ENCODE results near the gene MLKL.

Gene MLKL

DNA sequence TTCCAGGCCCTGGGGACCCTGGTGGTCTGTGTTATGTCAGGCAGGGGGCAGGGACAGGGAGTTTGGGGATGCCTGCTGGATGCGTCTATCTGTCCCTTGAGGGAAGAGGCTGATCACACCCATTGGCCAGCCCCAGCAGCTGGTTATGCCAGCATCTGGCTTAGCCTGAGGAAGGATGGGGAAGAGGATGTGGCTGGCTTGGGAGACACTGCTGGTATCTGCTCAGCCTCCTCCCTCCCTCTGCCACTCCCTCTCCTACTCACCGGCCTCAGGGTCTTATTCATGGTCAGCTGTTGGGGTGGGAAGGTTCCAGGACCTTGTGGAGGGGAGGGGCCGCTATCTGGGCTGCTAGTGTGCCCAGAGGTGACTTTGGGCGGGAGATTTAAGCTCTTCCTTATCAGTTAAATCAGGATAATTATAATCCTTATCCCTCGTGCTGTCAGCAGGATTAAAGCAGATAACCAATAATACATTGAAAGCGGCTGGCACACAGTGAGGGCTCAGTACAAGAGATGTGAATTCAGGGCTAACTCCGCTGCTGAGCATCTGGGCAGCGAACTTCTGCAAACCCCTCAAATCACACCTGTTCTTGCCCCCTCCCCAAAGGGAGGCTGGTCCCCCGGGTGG, 36.0 kb upstream of the MLKL start:
- 0 out of 2 replicates have a peak, but pooled peaks cover 8% of the 10 kb centered on the region for H3K27me3 ChIP-seq (ENCODE audit: insufficient read depth, low read length)
- no peak overlapping the region for H3K27ac ChIP-seq (ENCODE audit: low read depth, low read length, poor library complexity, severe bottlenecking)
- H4K20me1 ChIP-seq (ENCODE audit: insufficient read depth, low read length), result no peaks in the 10 kb centered on the region
- no peak overlapping the region for H3K4me3 ChIP-seq (ENCODE audit: low read depth, low read length, poor library complexity, severe bottlenecking)
- no peaks in the 10 kb centered on the region for H3F3A ChIP-seq (ENCODE audit: insufficient read depth, low read length)
- no peaks in the 10 kb centered on the region for H3K79me2 ChIP-seq (ENCODE audit: insufficient read depth, low read length)
- H2AFZ ChIP-seq (ENCODE audit: low read length), result no peak overlapping the region
- TF ChIP-seq, protein P1, sequence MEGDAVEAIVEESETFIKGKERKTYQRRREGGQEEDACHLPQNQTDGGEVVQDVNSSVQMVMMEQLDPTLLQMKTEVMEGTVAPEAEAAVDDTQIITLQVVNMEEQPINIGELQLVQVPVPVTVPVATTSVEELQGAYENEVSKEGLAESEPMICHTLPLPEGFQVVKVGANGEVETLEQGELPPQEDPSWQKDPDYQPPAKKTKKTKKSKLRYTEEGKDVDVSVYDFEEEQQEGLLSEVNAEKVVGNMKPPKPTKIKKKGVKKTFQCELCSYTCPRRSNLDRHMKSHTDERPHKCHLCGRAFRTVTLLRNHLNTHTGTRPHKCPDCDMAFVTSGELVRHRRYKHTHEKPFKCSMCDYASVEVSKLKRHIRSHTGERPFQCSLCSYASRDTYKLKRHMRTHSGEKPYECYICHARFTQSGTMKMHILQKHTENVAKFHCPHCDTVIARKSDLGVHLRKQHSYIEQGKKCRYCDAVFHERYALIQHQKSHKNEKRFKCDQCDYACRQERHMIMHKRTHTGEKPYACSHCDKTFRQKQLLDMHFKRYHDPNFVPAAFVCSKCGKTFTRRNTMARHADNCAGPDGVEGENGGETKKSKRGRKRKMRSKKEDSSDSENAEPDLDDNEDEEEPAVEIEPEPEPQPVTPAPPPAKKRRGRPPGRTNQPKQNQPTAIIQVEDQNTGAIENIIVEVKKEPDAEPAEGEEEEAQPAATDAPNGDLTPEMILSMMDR (IDR thresholded peaks at IDR 0.05; ENCODE audit: low read length), result no peak
- no peak for TF ChIP-seq EZH2 (IDR thresholded peaks at IDR 0.05; ENCODE audit: borderline replicate concordance, low read length)
- H3K9me3 ChIP-seq (ENCODE audit: low read length), result no peaks in the 10 kb centered on the region
- no peak overlapping the region for H3K9ac ChIP-seq (ENCODE audit: low read length)
- H3K4me2 ChIP-seq (ENCODE audit: low read length), result no peak overlapping the region
- H3K36me3 ChIP-seq (ENCODE audit: insufficient read depth, low read length), result no peaks in the 10 kb centered on the region
- no peaks in the 10 kb centered on the region for H3K9me2 ChIP-seq (ENCODE audit: low read depth, low read length)
- H3K4me1 ChIP-seq (ENCODE audit: insufficient read depth, low read length, severe bottlenecking), result no peaks in the 10 kb centered on the region

DNA sequence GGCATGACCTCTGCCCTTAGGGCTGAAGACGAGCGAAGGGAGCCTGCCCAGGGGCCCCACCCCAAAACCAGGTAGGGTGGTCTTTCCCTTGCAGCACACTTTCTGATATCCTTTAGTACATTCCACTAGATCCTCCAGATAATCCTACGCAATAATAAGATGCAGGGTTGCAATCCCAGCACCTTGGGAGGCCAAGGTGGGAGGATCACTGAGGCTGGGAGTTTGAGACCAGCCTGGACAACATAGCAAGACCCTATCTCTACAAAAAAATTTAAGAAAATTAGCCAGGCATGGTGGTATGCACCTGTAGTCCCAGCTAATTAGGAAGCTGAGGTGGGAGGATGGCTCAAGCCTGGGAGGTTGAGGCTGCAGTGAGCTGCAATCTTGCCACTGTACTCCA, 34.9 kb upstream of the MLKL start:
- TF ChIP-seq, protein P1 (IDR thresholded peaks at IDR 0.05; ENCODE audit: low read length), result no peak
- no peak for TF ChIP-seq EZH2 (IDR thresholded peaks at IDR 0.05; ENCODE audit: borderline replicate concordance, low read length)
- Histone ChIP-seq H3K9me2 (ENCODE audit: low read depth, low read length) (no peaks in the 10 kb centered on the region), H3K4me2 (ENCODE audit: low read length) (no peak overlapping the region), H3K27me3 (ENCODE audit: insufficient read depth, low read length) (0 out of 2 replicates have a peak, but pooled peaks cover 8% of the 10 kb centered on the region), H3K27ac (ENCODE audit: low read depth, low read length, poor library complexity, severe bottlenecking) (no peak overlapping the region), H3K9me3 (ENCODE audit: low read length) (no peaks in the 10 kb centered on the region), H4K20me1 (ENCODE audit: insufficient read depth, low read length) (no peaks in the 10 kb centered on the region), H3K9ac (ENCODE audit: low read length) (no peak overlapping the region), H3K36me3 (ENCODE audit: insufficient read depth, low read length) (no peaks in the 10 kb centered on the region), H3K4me3 (ENCODE audit: low read depth, low read length, poor library complexity, severe bottlenecking) (no peak overlapping the region), H3K4me1 (ENCODE audit: insufficient read depth, low read length, severe bottlenecking) (no peaks in the 10 kb centered on the region), H2AFZ (ENCODE audit: low read length) (no peak overlapping the region), H3F3A (ENCODE audit: insufficient read depth, low read length) (no peaks in the 10 kb centered on the region), H3K79me2 (ENCODE audit: insufficient read depth, low read length) (no peaks in the 10 kb centered on the region)

DNA sequence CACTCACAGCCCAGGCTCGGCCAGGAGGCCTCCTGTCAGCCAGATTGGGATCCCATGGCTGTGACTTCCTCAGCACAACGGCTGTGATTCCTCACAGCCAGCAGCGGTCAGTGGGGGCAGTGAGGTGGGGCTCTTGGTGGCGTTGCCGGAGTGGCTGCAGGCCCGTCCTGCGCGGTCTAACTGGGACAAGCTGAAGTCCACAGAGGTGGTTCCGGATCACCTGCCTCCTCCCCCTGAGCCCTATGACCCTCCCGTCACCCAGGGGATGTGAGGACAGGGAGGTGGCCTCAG, 34.4 kb upstream of the MLKL start:
- no peak overlapping the region for H3K27ac ChIP-seq (ENCODE audit: low read depth, low read length, poor library complexity, severe bottlenecking)
- TF ChIP-seq, protein P1 (IDR thresholded peaks at IDR 0.05; ENCODE audit: low read length), result no peak
- TF ChIP-seq EZH2 (IDR thresholded peaks at IDR 0.05; ENCODE audit: borderline replicate concordance, low read length), result no peak
- no peak overlapping the region for H3K9ac ChIP-seq (ENCODE audit: low read length)
- H3F3A ChIP-seq (ENCODE audit: insufficient read depth, low read length), result no peaks in the 10 kb centered on the region
- H3K4me1 ChIP-seq (ENCODE audit: insufficient read depth, low read length, severe bottlenecking), result no peaks in the 10 kb centered on the region
- H4K20me1 ChIP-seq (ENCODE audit: insufficient read depth, low read length), result no peaks in the 10 kb centered on the region
- no peak overlapping the region for H3K4me3 ChIP-seq (ENCODE audit: low read depth, low read length, poor library complexity, severe bottlenecking)
- H3K4me2 ChIP-seq (ENCODE audit: low read length), result no peak overlapping the region
- H2AFZ ChIP-seq (ENCODE audit: low read length), result no peak overlapping the region
- H3K36me3 ChIP-seq (ENCODE audit: insufficient read depth, low read length), result no peaks in the 10 kb centered on the region
- 0 out of 2 replicates have a peak, but pooled peaks cover 8% of the 10 kb centered on the region for H3K27me3 ChIP-seq (ENCODE audit: insufficient read depth, low read length)
- no peaks in the 10 kb centered on the region for H3K9me2 ChIP-seq (ENCODE audit: low read depth, low read length)
- no peaks in the 10 kb centered on the region for H3K9me3 ChIP-seq (ENCODE audit: low read length)
- H3K79me2 ChIP-seq (ENCODE audit: insufficient read depth, low read length), result no peaks in the 10 kb centered on the region

All from OCI-LY1 (cell line).